NCI-H2196 treated with DMSO at 0.1 percent for 48 hours (cell line): Measurements from ENCODE around the gene UBQLN2.
A peak's percentile ranks its signal among the peaks of the same experiment; 100 is the strongest.
"Not testable (repeated sequence)": the region's sequence is repeated elsewhere in the genome, so short reads cannot be mapped to it uniquely, and the experiment has no call there.

Experiments used
- DNase-seq: peaks from one replicate; lab custom pipeline; 2025; ENCODE audit not compliant: unreplicated experiment; lab: John Stamatoyannopoulos, UW

Gene UBQLN2

DNA sequence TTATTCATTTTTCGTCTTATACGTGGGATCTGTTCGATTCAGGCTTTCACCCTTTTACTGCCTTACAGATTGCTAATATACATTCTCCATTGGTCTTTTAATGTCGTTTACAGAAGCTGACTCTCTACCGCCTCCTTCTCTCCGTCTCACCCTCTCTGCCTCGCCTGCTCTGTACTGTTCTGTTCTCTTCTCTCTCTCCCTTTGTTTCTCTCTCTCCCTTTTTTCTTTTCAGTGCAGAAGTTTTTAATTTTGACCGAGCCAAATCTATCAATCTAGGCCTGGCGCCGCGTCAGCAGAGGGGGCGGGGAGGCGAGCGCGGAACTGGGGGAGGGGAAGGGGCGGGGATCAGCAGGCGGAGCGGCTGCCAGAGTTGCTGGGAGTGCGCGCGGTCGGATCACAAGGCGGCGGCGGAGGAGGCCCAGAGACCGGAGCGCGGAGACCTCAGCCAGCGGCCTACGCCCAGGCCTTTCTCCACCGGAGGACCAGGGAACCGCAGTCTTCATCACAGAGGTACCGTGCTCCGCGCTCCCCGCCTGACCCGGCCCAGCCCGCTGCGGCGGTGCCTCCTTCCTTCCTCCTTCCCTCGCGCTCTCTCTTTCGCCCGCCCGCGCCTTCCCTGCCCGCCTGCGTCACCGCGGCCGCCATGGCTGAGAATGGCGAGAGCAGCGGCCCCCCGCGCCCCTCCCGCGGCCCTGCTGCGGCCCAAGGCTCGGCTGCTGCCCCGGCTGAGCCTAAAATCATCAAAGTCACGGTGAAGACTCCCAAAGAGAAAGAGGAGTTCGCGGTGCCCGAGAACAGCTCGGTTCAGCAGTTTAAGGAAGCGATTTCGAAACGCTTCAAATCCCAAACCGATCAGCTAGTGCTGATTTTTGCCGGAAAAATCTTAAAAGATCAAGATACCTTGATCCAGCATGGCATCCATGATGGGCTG, at the start of gene UBQLN2:
UBQLN2 (plus strand) TSS at position 397 of the 931 bp plus-strand sequence; CDS start at position 644, 247 bp downstream.
- peak; percentile 8 for DNase-seq

DNA sequence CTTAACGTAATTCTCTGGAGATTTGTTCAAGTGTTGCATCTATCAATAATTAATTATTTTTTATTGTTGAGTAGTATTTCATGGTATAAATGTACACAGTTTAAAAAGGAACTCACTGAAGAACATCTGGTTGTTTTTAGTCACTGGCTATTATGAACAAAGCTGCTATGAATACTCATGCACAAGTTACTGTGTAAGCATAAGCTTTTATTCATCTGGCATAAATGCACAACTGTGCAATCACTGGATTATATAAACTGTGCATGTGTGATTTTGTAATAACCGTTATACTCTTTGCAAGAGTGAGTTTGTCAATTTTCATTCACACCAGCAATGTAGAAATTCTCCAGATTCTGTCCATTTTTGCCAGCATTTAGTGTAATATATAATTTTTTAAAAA, 43.8 kb upstream of the UBQLN2 start:
- no peak for DNase-seq

DNA sequence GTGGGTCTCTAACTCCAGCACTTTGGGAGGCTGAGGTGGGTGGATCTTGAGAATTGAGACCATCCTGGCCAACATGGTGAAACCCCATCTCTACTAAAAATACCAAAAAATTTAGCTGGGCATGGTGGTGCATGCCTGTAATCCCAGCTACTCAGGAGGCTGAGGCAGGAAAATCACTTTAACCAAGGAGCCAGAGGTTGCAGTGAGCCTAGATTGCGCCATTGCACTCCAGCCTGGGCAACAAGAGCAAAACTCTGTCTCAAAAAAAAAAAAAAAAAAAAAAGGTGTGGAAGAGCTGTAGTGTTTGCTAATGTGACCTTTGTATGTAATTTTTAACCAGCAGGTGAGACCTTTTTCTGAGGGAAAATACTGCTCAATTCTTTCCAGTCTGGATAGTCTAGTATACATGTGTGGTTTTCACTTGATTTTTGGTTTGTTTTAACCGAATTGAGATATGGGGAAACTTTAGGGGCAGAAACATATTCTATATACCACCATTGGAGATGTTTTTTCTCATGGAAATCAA, 33.9 kb upstream of the UBQLN2 start:
- DNase-seq: not testable (repeated sequence)

DNA sequence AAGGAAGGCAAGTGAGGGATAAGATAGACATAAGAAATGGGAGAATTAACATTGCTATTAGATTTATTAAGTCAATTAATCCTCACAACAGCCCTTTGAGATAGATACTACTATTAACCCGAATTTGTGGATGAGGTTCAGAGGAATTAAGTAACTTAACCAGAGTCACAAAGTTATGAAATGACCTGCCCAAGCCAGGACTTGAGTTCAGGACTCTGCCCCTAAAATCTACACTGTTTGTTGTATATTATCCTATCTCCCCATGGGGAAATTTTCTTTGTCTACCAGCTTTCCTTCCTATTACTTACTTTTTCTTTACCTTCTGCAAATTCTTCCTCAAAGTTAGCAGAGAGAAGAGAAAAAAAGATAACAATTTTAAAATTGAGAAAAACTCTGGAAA, 33.4 kb upstream of the UBQLN2 start:
- no peak for DNase-seq

DNA sequence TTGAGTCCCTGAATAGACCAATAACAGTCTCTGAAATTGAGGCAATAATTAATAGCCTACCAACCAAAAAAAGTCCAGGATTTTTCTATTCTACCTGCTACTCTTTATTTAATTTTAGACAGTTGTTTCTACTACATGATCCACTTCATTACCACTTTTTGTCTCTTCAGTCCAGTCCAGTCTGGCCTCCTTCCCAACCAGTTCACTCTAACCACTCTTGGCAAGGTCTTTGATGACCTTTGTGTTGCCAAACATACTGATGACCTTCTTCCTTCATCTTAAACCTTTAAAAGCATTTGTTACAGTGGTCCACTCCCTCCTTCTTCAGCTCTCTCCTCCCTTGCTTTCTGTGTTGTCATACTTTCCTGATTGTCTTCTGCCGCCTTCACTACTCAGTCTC, 12.8 kb upstream of the UBQLN2 start:
- no peak for DNase-seq

DNA sequence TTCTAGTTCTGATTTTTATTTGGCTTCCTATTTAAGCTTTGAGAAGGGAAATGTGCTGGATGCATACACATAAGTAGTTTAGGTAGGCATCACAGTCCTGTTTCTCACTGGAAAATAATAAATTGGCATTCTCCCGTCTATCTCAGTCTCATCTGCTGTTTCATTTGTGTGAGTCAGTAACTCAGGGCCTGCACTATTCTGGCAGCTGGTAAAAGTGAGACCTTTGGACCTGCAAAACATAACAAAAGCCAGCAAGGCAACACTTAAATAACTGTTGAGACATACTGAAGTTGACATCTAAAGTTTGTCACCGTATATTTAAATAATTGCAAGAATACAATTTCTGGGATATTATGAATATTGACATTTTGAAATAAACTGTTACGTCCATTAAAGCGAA, 8.6 kb upstream of the UBQLN2 start:
- no peak for DNase-seq

DNA sequence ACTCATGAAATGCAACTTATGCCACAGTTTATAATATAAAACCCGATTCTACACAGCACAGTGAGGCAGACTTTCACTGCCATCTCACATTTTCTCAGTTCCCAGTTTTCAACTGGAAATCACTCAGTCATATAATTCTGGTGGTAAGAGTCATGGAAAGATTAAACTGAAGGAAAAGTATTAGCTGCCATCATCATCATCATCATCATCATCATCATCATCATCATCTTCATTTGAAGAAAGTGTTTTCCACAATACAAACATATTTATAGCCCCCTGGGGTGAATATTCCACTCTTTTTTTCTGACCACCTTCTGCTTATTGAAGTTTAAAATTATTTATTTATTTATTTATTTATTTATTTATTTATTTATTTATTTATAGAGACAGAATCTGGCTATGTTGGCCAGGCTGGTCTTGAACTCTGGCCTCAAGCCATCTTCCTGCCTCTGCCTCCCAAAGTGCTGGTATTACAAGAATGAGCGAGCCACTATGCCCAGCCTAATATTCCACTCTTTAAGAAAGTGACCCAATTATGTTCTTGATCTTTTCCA, 6.0 kb upstream of the UBQLN2 start:
- no peak for DNase-seq

DNA sequence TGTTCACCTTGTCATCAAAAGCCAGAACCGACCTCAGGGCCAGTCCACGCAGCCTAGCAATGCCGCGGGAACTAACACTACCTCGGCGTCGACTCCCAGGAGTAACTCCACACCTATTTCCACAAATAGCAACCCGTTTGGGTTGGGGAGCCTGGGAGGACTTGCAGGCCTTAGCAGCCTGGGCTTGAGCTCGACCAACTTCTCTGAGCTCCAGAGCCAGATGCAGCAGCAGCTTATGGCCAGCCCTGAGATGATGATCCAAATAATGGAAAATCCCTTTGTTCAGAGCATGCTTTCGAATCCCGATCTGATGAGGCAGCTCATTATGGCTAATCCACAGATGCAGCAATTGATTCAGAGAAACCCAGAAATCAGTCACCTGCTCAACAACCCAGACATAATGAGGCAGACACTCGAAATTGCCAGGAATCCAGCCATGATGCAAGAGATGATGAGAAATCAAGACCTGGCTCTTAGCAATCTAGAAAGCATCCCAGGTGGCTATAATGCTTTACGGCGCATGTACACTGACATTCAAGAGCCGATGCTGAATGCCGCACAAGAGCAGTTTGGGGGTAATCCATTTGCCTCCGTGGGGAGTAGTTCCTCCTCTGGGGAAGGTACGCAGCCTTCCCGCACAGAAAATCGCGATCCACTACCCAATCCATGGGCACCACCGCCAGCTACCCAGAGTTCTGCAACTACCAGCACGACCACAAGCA, 898 bp downstream of the UBQLN2 start:
- no peak for DNase-seq

DNA sequence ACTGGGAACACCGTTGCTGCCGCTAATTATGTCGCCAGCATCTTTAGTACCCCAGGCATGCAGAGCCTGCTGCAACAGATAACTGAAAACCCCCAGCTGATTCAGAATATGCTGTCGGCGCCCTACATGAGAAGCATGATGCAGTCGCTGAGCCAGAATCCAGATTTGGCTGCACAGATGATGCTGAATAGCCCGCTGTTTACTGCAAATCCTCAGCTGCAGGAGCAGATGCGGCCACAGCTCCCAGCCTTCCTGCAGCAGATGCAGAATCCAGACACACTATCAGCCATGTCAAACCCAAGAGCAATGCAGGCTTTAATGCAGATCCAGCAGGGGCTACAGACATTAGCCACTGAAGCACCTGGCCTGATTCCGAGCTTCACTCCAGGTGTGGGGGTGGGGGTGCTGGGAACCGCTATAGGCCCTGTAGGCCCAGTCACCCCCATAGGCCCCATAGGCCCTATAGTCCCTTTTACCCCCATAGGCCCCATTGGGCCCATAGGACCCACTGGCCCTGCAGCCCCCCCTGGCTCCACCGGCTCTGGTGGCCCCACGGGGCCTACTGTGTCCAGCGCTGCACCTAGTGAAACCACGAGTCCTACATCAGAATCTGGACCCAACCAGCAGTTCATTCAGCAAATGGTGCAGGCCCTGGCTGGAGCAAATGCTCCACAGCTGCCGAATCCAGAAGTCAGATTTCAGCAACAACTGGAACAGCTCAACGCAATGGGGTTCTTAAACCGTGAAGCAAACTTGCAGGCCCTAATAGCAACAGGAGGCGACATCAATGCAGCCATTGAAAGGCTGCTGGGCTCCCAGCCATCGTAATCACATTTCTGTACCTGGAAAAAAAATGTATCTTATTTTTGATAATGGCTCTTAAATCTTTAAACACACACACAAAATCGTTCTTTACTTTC, 1.8 kb downstream of the UBQLN2 start:
- no peak for DNase-seq

DNA sequence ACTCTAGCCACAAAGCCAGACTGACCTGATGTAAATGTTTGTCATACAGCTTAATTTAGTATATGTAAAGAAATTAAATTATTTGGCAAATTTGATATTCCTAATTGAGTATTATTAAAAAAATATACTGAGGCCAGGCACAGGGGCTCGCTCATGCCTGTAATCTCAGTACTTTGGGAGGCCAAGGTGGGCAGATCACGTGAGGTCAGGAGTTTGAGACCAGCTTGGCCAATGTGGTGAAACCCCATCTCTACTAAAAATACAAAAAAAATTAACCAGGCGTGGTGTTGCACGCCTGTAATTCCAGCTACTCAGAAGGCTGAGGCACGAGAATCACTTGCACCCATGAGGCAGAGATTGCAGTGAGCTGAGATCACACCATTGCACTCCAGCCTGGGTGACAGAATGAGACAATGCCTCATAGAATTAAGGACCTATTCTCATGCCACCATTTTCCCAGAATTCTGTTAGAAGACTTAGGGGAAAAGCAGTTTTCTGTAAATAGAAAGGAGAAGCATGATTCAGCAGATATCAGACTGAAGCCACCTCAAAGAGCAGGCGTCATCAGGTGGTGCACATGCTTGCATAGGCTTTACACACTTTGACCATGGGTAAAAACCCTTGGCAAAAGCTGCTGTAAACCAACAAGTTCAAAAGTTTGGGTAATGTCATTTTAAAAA, 6.1 kb downstream of the UBQLN2 start:
- DNase-seq: no peak

DNA sequence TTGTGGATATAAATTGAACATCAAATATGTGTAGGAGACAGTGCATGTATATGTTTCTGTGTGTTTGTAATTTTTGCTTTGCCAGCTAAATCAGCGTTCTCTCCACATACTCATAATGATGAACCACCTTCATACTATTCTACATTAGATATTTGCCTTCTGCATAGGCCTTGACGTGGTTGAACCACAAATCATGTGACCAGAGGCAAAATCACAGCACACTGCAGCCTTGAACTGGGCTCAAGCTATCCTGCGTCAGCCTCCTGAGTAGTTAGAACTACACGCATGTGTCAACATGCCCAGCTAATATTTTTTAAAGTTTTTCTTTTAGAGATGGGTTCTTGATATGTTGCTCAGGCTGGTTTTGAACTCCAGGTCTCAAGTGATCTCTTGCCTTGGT, 9.5 kb downstream of the UBQLN2 start:
- DNase-seq: no peak

DNA sequence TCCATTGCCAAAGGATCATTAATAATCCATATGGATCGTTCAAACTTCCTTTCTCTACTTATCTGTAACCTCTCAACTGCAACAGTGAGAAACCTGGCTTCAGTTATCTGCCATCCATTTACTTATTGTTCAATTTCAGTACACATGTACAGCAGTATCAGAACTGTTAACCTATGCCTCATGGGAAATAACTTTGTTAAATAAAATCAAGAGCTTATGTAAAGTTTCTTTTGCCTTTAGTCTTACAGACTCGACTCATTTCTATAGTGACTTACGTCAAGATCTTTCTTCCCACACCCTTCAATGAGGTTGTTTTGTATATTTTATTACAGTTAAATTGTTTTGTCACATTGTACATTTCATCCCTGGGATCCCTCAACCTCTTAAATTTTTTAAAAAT, 11.4 kb downstream of the UBQLN2 start:
- DNase-seq: no peak

DNA sequence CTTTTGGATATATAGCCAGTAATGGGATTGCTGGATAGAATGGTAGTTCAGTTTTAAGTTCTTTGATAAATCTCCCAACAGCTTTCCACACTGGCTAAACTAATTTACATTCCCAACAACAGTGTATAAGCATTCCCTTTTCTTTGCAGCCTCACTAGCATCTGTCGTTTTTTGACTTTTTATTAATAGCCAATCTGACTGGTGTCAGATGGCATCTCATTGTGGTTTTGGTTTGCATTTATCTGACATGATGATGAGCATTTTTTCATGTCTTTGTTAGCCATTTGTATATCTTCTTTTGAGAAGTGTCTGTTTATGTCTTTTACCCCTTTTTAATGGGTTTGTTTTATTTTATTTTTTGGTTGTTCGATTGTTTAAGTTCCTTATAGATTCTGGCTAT, 13.3 kb downstream of the UBQLN2 start:
- DNase-seq: no peak

DNA sequence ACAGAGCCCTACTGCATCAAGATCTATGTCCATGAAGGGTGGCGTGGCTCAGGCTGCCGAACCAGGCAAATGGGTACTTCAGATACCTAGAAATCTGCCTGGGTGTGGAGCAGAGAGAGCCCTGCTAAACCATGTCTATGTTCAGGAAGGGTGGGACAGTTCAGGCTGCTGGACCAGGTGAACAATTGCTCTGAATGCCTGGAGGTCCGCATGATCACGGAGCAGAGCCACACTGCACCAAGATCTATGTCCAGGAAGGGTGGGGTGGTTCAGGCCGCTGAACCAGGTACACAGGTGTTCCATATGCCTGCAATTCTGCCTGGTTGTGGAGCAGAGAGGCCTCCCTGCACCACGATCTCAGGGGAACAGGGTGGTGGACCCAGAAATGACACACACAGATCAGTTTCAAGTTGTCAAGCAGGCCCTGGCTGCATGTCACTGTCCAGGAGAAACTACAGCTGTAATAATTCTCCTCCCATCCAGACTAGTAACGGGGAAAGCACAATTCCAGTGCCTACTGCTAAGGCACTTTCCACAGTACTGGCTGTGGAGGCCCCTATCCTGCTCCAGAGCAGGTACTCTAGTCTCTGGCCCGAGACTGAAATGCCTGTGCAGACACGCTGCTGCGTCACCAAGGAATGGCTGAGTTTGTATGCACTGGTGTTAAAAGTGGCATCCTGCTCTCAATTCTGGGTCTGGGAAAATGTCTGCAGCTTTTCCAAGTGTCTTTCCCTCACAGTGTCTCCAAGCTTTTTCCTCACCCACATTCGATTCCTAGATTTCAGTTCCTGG, 25.2 kb downstream of the UBQLN2 start:
- no peak for DNase-seq

DNA sequence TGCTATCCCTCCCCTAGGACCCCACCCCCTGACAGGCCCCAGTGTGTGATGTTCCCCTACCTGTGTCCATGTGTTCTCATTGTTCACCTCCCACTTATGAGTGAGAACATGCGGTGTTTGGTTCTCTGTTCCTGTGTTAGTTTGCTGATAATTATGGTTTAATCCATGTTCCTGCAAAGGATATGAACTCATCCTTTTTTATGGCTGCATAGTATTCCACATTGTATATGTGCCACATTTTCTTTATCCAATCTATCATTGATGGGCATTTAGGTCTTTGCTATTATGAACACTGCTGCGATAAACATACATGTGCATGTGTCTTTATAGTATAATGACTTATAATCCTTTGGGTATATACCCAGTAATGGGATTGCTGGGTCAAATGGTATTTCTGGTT, 28.4 kb downstream of the UBQLN2 start:
- DNase-seq: not testable (repeated sequence)

DNA sequence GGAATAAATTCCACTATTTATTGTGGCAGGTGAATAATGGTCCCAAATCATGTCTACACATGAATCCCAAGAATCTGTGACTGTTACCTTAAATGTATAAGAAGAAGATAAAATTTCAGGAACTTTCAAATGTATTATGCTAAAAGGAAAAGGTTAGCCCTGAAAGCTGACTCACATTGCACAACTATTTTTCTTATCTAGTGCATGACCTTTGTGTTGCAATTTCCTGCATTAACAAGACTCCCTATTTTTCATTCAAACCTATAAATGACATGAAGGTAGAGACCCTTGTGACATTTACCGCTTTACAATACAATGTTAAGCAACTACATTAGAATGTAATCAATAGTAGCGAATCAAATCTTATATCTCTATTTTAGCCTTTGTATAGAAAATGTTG, 36.7 kb downstream of the UBQLN2 start:
- no peak for DNase-seq

DNA sequence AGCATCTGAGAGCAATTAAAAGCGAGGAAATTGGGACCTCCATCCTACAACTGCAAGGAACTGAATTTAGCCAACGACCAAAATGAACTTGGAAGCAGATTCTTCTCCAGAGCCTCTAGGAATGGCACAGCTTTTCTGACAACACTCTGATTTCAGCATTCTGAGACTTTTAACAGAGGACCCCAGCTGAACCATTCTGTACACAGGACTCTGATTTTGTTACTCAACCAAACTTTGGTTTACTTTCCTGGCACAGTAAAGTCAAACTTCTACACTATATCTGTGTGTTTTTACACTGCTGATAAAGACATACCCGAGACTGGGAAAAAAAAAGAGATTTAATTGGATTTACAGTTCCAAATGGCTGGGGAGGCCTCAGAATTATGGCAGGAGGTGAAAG, 37.6 kb downstream of the UBQLN2 start:
- DNase-seq: no peak

DNA sequence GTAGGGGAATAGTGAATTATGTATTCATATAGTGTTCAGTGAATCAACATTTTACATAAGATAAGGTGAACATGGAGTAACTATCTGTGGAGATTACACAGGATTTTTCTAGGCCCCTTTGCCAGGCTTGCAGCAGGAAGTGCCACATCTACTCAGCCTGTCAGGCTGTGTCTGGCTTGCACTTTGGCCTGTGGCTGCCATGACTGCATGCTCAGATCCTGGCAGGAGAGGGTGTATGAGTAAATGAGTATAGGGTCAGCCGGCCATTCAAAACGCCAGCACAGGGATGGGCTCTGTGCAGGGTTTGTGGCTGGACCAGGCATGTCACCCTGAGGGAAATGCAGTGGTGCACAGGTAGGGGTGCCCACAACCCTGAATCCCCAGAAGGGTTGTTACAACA, 51.9 kb downstream of the UBQLN2 start:
- no peak for DNase-seq
